Activated CD8-positive, alpha-beta memory T cell treated with anti-CD3 and anti-CD28 coated beads, Interleukin-2, amount 10 ng/mL, durations not matched to agents 7 days and 5 days (primary cell): ENCODE measurements around the gene CEP112. TPM values are rescaled to one million over a fixed set of nuclear protein-coding genes. Genes with fewer than 3 reads are reported as not detected.

ENCODE experiments used
- ATAC-seq: fragments of 150-1000 bp; cut with Tn5 transposase; one replicate; pipeline ENCODE4 v1.10.0; 2021; ENCODE audit warnings: moderate library complexity
- CTCF ChIA-PET: fragments of 350-600 bp; sonication (Branson Sonifier 250); formaldehyde crosslinking; loops from one replicate; lab custom pipeline; 2021; ENCODE audit warnings: antibody characterized with exemption; lab: Charles Lee
- DNase-seq: peaks from one replicate; pipeline ENCODE4 v3.0.0-alpha.2; 2020
- H3K27ac Mint-ChIP-seq: one replicate; pipeline ENCODE4 v1.8.0; 2021; ENCODE audit warnings: mild to moderate bottlenecking, mixed read lengths
- H3K27me3 Mint-ChIP-seq: one replicate; pipeline ENCODE4 v1.8.0; 2021; ENCODE audit warnings: mixed read lengths
- H3K36me3 Mint-ChIP-seq: one replicate; pipeline ENCODE4 v1.8.0; 2021; ENCODE audit warnings: mild to moderate bottlenecking, mixed read lengths
- H3K4me1 Mint-ChIP-seq: one replicate; pipeline ENCODE4 v1.8.0; 2021; ENCODE audit warnings: mixed read lengths
- H3K4me3 Mint-ChIP-seq: one replicate; pipeline ENCODE4 v1.8.0; 2021; ENCODE audit warnings: mild to moderate bottlenecking, moderate library complexity, mixed read lengths
- H3K9me3 Mint-ChIP-seq: one replicate; pipeline ENCODE4 v1.8.0; 2022; ENCODE audit warnings: low read depth, mixed read lengths
- total RNA-seq, 2 experiments: library from RNA; stranded (reverse); gene quantifications; one replicate each; pipeline ENCODE4 v1.2.3, GENCODE V29; 2021

The CEP112 gene
- total RNA-seq, 2 experiments from 2014 or later = 3.1 to 5.0 TPM

GRCh38 chr17:65727246-65727645 is 464.7 kb downstream of the CEP112 start:
- no peak overlapping the region for H3K27ac Mint-ChIP-seq
- no peak overlapping the region for H3K4me3 Mint-ChIP-seq
- CTCF ChIA-PET = no interaction called here
- H3K4me1 Mint-ChIP-seq = no peaks in the 10 kb centered on the region
- ATAC-seq (no peak), DNase-seq (no peak)
- no peaks in the 10 kb centered on the region for H3K9me3 Mint-ChIP-seq
- no peaks in the 10 kb centered on the region for H3K36me3 Mint-ChIP-seq
- H3K27me3 Mint-ChIP-seq = no peaks in the 10 kb centered on the region

GRCh38 chr17:65723431-65724151 is 468.3 kb downstream of the CEP112 start:
- H3K36me3 Mint-ChIP-seq = no peaks in the 10 kb centered on the region
- H3K9me3 Mint-ChIP-seq = no peaks in the 10 kb centered on the region
- CTCF ChIA-PET = no interaction called here
- H3K4me3 Mint-ChIP-seq = no peak overlapping the region
- no peaks in the 10 kb centered on the region for H3K4me1 Mint-ChIP-seq
- DNase-seq (no peak), ATAC-seq (no peak)
- H3K27ac Mint-ChIP-seq = no peak overlapping the region
- peaks cover 8% of the 10 kb centered on the region for H3K27me3 Mint-ChIP-seq

- no peak for DNase-seq
- Mint-ChIP-seq H3K27ac (no peak overlapping the region), H3K9me3 (no peaks in the 10 kb centered on the region), H3K4me1 (no peaks in the 10 kb centered on the region), H3K27me3 (peaks cover 11% of the 10 kb centered on the region), H3K4me3 (no peak overlapping the region), H3K36me3 (no peaks in the 10 kb centered on the region)
- CTCF ChIA-PET = interaction anchor here (0.7 kb wide), 1 partner anchor 1081 kb away, joined by 3 read pairs; no protein-coding TSS in a partner anchor
- no peak for ATAC-seq
Observed at GRCh38 chr17:65718601-65719000, 473.3 kb downstream of the CEP112 start.

- no peak overlapping the region for H3K4me3 Mint-ChIP-seq
- H3K4me1 Mint-ChIP-seq = peaks cover 11% of the 10 kb centered on the region
- H3K27me3 Mint-ChIP-seq = peaks cover 8% of the 10 kb centered on the region
- H3K27ac Mint-ChIP-seq = no peak overlapping the region
- CTCF ChIA-PET = no interaction called here
- no peaks in the 10 kb centered on the region for H3K36me3 Mint-ChIP-seq
- ATAC-seq (no peak), DNase-seq (no peak)
- no peaks in the 10 kb centered on the region for H3K9me3 Mint-ChIP-seq
Observed at GRCh38 chr17:65712383-65713267, 479.3 kb downstream of the CEP112 start.

- DNase-seq (peak; percentile 43), ATAC-seq (peak; percentile 60)
- CTCF ChIA-PET = no interaction called here
- Mint-ChIP-seq H3K4me1 (peaks cover 11% of the 10 kb centered on the region), H3K27ac (no peak overlapping the region), H3K27me3 (peaks cover 8% of the 10 kb centered on the region), H3K9me3 (no peaks in the 10 kb centered on the region), H3K36me3 (no peaks in the 10 kb centered on the region), H3K4me3 (peak overlapping the region; percentile 47)
Observed at GRCh38 chr17:65711671-65712276, 480.2 kb downstream of the CEP112 start.

- ATAC-seq (no peak), DNase-seq (no peak)
- CTCF ChIA-PET = no interaction called here
- Mint-ChIP-seq H3K4me1 (peaks cover 11% of the 10 kb centered on the region), H3K27me3 (peaks cover 3% of the 10 kb centered on the region), H3K4me3 (no peak overlapping the region), H3K9me3 (no peaks in the 10 kb centered on the region), H3K27ac (no peak overlapping the region), H3K36me3 (no peaks in the 10 kb centered on the region)
Observed at GRCh38 chr17:65707780-65708179, 484.2 kb downstream of the CEP112 start.

GRCh38 chr17:65704731-65705130 is 487.2 kb downstream of the CEP112 start:
- no peak overlapping the region for H3K27ac Mint-ChIP-seq
- peaks cover 2% of the 10 kb centered on the region for H3K9me3 Mint-ChIP-seq
- H3K27me3 Mint-ChIP-seq = no peaks in the 10 kb centered on the region
- CTCF ChIA-PET = no interaction called here
- H3K36me3 Mint-ChIP-seq = no peaks in the 10 kb centered on the region
- no peaks in the 10 kb centered on the region for H3K4me1 Mint-ChIP-seq
- DNase-seq (no peak), ATAC-seq (no peak)
- H3K4me3 Mint-ChIP-seq = no peak overlapping the region

- Mint-ChIP-seq H3K36me3 (no peaks in the 10 kb centered on the region), H3K4me1 (no peaks in the 10 kb centered on the region), H3K27me3 (no peaks in the 10 kb centered on the region), H3K4me3 (no peak overlapping the region), H3K27ac (no peak overlapping the region), H3K9me3 (peaks cover 2% of the 10 kb centered on the region)
- ATAC-seq (no peak), DNase-seq (no peak)
- CTCF ChIA-PET = interaction anchor here (0.7 kb wide), 1 partner anchor 617 kb away, joined by 4 read pairs; no protein-coding TSS in a partner anchor
Observed at GRCh38 chr17:65703891-65704290, 488.0 kb downstream of the CEP112 start.

GRCh38 chr17:65699459-65699858 is 492.5 kb downstream of the CEP112 start:
- Mint-ChIP-seq H3K27me3 (no peaks in the 10 kb centered on the region), H3K27ac (no peak overlapping the region), H3K36me3 (no peaks in the 10 kb centered on the region), H3K4me3 (no peak overlapping the region), H3K4me1 (no peaks in the 10 kb centered on the region), H3K9me3 (peaks cover 2% of the 10 kb centered on the region)
- ATAC-seq (no peak), DNase-seq (no peak)
- CTCF ChIA-PET = no interaction called here

- no peaks in the 10 kb centered on the region for H3K36me3 Mint-ChIP-seq
- H3K9me3 Mint-ChIP-seq = peaks cover 2% of the 10 kb centered on the region
- H3K4me3 Mint-ChIP-seq = no peak overlapping the region
- ATAC-seq (no peak), DNase-seq (no peak)
- no peaks in the 10 kb centered on the region for H3K27me3 Mint-ChIP-seq
- H3K4me1 Mint-ChIP-seq = no peaks in the 10 kb centered on the region
- H3K27ac Mint-ChIP-seq = no peak overlapping the region
- CTCF ChIA-PET = no interaction called here
Observed at GRCh38 chr17:65698381-65699061, 493.4 kb downstream of the CEP112 start.

GRCh38 chr17:65697661-65698060 is 494.3 kb downstream of the CEP112 start:
- Mint-ChIP-seq H3K27me3 (no peaks in the 10 kb centered on the region), H3K36me3 (no peaks in the 10 kb centered on the region), H3K9me3 (peaks cover 2% of the 10 kb centered on the region), H3K27ac (no peak overlapping the region), H3K4me1 (no peaks in the 10 kb centered on the region), H3K4me3 (no peak overlapping the region)
- DNase-seq (no peak), ATAC-seq (no peak)
- CTCF ChIA-PET = no interaction called here

GRCh38 chr17:65696739-65697394 is 495.1 kb downstream of the CEP112 start:
- Mint-ChIP-seq H3K27ac (no peak overlapping the region), H3K27me3 (no peaks in the 10 kb centered on the region), H3K36me3 (no peaks in the 10 kb centered on the region), H3K9me3 (no peaks in the 10 kb centered on the region), H3K4me1 (no peaks in the 10 kb centered on the region), H3K4me3 (no peak overlapping the region)
- CTCF ChIA-PET = no interaction called here
- no peak for ATAC-seq
- DNase-seq = no peak

GRCh38 chr17:65694601-65695000 is 497.3 kb downstream of the CEP112 start:
- DNase-seq (no peak), ATAC-seq (no peak)
- H3K27me3 Mint-ChIP-seq = no peaks in the 10 kb centered on the region
- H3K9me3 Mint-ChIP-seq = no peaks in the 10 kb centered on the region
- H3K4me3 Mint-ChIP-seq = no peak overlapping the region
- H3K27ac Mint-ChIP-seq = no peak overlapping the region
- CTCF ChIA-PET = no interaction called here
- H3K4me1 Mint-ChIP-seq = peaks cover 4% of the 10 kb centered on the region
- H3K36me3 Mint-ChIP-seq = no peaks in the 10 kb centered on the region
